ENCODE measurements around the gene THSD4.

DNA sequence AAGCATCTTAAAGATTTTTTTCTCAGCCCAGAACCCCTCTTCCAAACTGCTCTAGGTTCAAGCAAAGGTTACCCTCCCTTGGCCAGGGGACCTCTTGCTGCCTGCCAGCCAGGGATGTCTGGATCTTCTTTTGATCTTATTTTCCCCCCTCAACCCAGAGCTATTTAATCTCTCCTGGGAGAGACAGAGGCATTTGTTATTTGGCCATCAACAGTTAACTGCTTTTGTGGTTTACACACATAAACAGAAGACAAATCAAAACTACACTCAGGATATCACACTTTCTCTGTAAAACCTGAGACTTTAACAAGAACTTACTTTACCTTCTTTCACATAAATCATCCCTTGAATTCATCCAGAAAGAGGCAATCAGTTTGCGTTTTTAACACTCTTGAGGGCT lies 272.5 kb downstream of the THSD4 start:
- no peak for TF ChIP-seq RAD21 (conservative IDR thresholded peaks at IDR 0.05)
- TF ChIP-seq, protein P1, sequence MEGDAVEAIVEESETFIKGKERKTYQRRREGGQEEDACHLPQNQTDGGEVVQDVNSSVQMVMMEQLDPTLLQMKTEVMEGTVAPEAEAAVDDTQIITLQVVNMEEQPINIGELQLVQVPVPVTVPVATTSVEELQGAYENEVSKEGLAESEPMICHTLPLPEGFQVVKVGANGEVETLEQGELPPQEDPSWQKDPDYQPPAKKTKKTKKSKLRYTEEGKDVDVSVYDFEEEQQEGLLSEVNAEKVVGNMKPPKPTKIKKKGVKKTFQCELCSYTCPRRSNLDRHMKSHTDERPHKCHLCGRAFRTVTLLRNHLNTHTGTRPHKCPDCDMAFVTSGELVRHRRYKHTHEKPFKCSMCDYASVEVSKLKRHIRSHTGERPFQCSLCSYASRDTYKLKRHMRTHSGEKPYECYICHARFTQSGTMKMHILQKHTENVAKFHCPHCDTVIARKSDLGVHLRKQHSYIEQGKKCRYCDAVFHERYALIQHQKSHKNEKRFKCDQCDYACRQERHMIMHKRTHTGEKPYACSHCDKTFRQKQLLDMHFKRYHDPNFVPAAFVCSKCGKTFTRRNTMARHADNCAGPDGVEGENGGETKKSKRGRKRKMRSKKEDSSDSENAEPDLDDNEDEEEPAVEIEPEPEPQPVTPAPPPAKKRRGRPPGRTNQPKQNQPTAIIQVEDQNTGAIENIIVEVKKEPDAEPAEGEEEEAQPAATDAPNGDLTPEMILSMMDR (IDR thresholded peaks at IDR 0.05; ENCODE audit: poor library complexity, severe bottlenecking), result no peak

Data from neural cell (in vitro differentiated cells).